GM12891 (cell line): ENCODE results near the gene AP3B2.

Experiments used
- POLR2A ChIP-seq: IDR thresholded peaks from 2 replicates; pipeline ENCODE4 v1.6.1; 2011; ENCODE audit warnings: low read depth, low read length, control low read depth
- POLR2AphosphoS5 ChIP-seq: IDR thresholded peaks from 2 replicates; pipeline ENCODE4 v1.6.1; 2011; ENCODE audit warnings: low read depth, low read length, control low read depth
- SPI1 ChIP-seq: IDR thresholded peaks from 2 replicates; pipeline ENCODE4 v1.6.1; 2011; ENCODE audit warnings: low read depth, low read length, control low read depth
- TAF1 ChIP-seq: IDR thresholded peaks from 2 replicates; pipeline ENCODE4 v1.6.1; 2011; ENCODE audit warnings: low read depth, low read length, control low read depth

DNA sequence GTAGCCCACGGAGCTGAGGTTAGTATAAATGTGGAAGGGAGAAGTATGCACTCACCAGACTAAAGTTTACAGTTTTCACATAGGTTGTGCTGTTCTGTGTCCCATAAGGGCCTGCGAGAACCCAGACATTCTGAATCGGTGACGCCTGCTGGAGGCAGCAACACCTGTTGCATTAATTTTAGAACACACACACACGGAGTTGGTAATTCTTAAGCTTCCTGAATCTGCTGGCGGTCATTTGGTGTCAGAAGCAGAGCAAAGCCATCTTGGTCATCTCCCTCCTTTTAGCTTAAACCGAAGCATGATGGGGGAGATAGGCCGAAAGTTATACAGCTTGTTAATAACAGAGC, 41.1 kb upstream of the AP3B2 start:
- TF ChIP-seq POLR2A (no peak), POLR2AphosphoS5 (no peak), SPI1 (no peak), TAF1 (no peak)
